SK-N-MC (cell line): ENCODE data around the gene GPAT3.

ENCODE experiments used
- EZH2 ChIP-seq: fragments of 200-600 bp; sonication (generic); IDR thresholded peaks from one replicate; pipeline ENCODE4 v1.6.1; 2017; ENCODE audit warnings: antibody characterized with exemption
- FOXP2 ChIP-seq: optimal IDR thresholded peaks from 2 replicates; pipeline ENCODE3; 2011; ENCODE audit warnings: mild to moderate bottlenecking, moderate library complexity; ENCODE audit not compliant: insufficient read depth; ENCODE audit errors: extremely low read length, control extremely low read depth
- POLR2AphosphoS5 ChIP-seq: IDR thresholded peaks from 2 replicates; pipeline ENCODE4 v1.6.1; 2012; ENCODE audit warnings: mild to moderate bottlenecking, low read depth, low read length, borderline replicate concordance

GRCh38 chr4:83651846-83652245 is 115.9 kb downstream of the GPAT3 start:
- TF ChIP-seq POLR2AphosphoS5 (no peak), EZH2 (no peak), FOXP2 (no peak)
